Transverse colon (tissue), 4 donors: ENCODE results near the gene GDE1. TPM values are rescaled to one million over a fixed set of nuclear protein-coding genes. Genes with fewer than 3 reads are reported as not detected.

Source experiments
- DNase-seq: peaks from one replicate; pipeline ENCODE4 v3.0.0-alpha.2; 2019
- H3K27ac ChIP-seq, 4 donors: fragments of 200-600 bp; sonication (generic); 2 replicates each; pipeline ENCODE4 v1.5.1; 2016 to 2018; ENCODE audit warnings: inconsistent platforms in 4 of 4
- H3K27me3 ChIP-seq: fragments of 200-600 bp; sonication (generic); 2 replicates; pipeline ENCODE4 v1.5.1; 2017; ENCODE audit warnings: inconsistent platforms
- H3K36me3 ChIP-seq, 4 donors: fragments of 200-600 bp; sonication (generic); 2 replicates each; pipeline ENCODE4 v1.5.1; 2017 to 2019; ENCODE audit warnings: inconsistent platforms in 4 of 4
- H3K4me1 ChIP-seq, 4 donors: fragments of 200-600 bp; sonication (generic); 2 replicates each; pipeline ENCODE4 v1.5.1; 2017 to 2020; ENCODE audit warnings: inconsistent platforms in 4 of 4
- H3K4me3 ChIP-seq, 4 donors: fragments of 200-600 bp; sonication (generic); 1 replicate in 1 of 4; 2 replicates in 3 of 4; pipeline versions ENCODE4 v1.5.1 to v1.6.1; 2017 to 2019; ENCODE audit warnings: inconsistent platforms in 4 of 4
- H3K9me3 ChIP-seq, 2 donors: fragments of 200-600 bp; sonication (generic); 2 replicates each; pipeline ENCODE4 v1.5.1; 2017 to 2019; ENCODE audit warnings: inconsistent platforms in 2 of 2
- CTCF ChIP-seq, 5 experiments: fragments of 200-600 bp in 3 of 5; fragments of 450-650 bp in 2 of 5; sonication (generic) in 3 of 5; IDR thresholded peaks; 1 replicate in 2 of 5; 2 replicates in 3 of 5; pipeline ENCODE4 v1.5.1; 2016 to 2017; ENCODE audit warnings: antibody characterized with exemption in 5 of 5, inconsistent platforms in 3 of 5, mild to moderate bottlenecking in 2 of 5, moderate library complexity in 1 of 5
- EP300 ChIP-seq: sonication (generic); formaldehyde crosslinking; IDR thresholded peaks from one replicate; pipeline ENCODE4 v1.6.1; 2017; ENCODE audit warnings: antibody characterized with exemption, low read depth
- POLR2A ChIP-seq: fragments of 450-650 bp; IDR thresholded peaks from one replicate; pipeline ENCODE4 v1.6.1; 2016; ENCODE audit warnings: antibody characterized with exemption, mild to moderate bottlenecking, moderate library complexity
- POLR2AphosphoS5 ChIP-seq, 3 donors: sonication (generic); formaldehyde crosslinking; IDR thresholded peaks; one replicate each; pipeline ENCODE4 v1.6.1; 2016; ENCODE audit warnings: antibody characterized with exemption in 3 of 3
- WGBS, 2 donors: methylation state at CpG; one replicate each; pipeline ENCODE4 v1.1.5; 2018; ENCODE audit warnings: low coverage in 1 of 2; 5-methylcytosine and 5-hydroxymethylcytosine counted together
- in situ Hi-C, 4 donors: fragments of 200-750 bp; cut with MboI; loops; one replicate each; pipeline versions ENCODE4 v1.15.0 to v1.15.1; 2017; ENCODE audit warnings: low sequenced_read_pairs in 3 of 4, low pct_ligation_motif_present in 1 of 4, low pct_unique_long_range_greater_than_20kb in 1 of 4
- intact Hi-C: fragments of 100-400 bp; cut with DNase I; formaldehyde crosslinking; loops from one replicate; pipeline ENCODE4 v1.15.1; 2023; ENCODE audit warnings: low total_unique reads
- total RNA-seq, 4 donors: library from RNA; depleted of rRNA; stranded (reverse); fragments of >200 nt; gene quantifications; one replicate each; pipeline ENCODE4 v1.1.0, GENCODE V29; 2016

GDE1 gene
- total RNA-seq, 4 donors from 2014 or later = 47.5 to 120 (median 96.8) TPM

DNA sequence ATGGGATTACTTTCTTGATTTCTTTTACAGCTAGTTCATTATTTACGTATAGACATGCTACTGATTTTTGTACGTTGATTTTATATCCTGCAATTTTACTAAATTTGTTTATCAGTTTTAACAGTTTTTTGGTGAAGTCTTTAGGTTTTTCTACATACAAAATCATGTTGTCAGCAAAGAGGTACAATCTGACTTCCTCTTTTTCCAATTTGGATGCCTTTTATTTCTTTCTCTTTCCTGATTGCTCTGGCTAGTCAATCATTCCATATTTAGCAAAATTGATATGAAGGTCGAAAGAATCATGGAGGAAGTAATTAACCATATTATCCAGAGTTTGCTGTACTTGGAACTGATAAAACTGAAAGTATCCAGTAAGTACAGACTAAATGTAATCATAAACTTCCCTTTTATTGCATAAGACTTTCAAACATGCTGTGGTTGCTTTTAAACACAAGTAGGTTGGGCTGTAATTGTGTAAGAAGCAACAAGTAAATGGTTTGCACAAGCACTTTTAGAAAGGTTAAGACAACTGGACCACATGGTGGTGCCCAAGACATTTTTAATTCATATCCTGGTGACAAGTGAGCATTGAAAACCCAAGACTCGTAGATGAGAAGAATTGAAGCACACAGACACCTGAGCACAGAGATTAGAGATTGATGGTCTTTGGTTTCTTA is 8.4 kb downstream of the GDE1 start:
- Histone ChIP-seq H3K27ac (peak overlapping the region; percentile 69 to 81 (median 72)), H3K4me3 (no peak overlapping the region), H3K36me3 (peaks cover 0 to 14% (median 7%) of the 10 kb centered on the region in 4 donors), H3K27me3 (no peaks in the 10 kb centered on the region), H3K9me3 (no peaks in the 10 kb centered on the region), H3K4me1 (peaks cover 10 to 59% (median 25%) of the 10 kb centered on the region in 4 donors)
- 37 to 48% methylated on average over 4 of the region's 4 CpGs for WGBS, 2 donors
- intact Hi-C loops (no loop called here), in situ Hi-C loops (loop anchor here in 2 of 4 donors (25.0 kb wide), 1 partner anchor 426 kb away; no protein-coding TSS in a partner anchor)
- DNase-seq = no peak
- TF ChIP-seq EP300 (no peak), POLR2AphosphoS5 (IDR thresholded peaks at IDR 0.05) (peak in 1 of 3 donors; percentile 68), POLR2A (no peak), CTCF (IDR thresholded peaks at IDR 0.05) (no peak)

DNA sequence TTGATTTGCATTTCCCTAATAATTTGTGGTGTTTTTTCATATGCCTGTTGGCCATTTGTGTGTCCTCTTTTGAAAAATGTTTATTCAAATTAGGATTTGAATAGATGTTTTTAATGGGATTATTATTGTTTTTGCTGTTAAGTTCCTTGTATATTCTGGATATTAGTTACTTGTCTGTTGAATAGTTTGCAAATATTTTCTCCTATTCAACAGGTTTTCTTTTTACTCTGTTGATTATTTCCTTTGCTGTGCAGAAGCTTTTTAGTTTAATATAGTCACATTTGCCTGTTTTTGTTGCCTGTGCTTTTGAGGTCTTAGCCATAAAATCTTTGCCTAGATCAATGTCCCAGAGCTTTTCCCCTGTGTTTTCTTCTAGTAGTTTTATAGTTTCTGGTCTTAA is 9.6 kb downstream of the GDE1 start:
- no peaks in the 10 kb centered on the region for H3K27me3 ChIP-seq
- peak overlapping the region in 2 of 4 donors; percentile 76 to 81 for H3K27ac ChIP-seq
- DNase-seq = no peak
- H3K4me1 ChIP-seq = peaks cover 10 to 46% (median 19%) of the 10 kb centered on the region in 4 donors
- H3K36me3 ChIP-seq = peaks cover 0 to 15% (median 8%) of the 10 kb centered on the region in 4 donors
- no peak overlapping the region for H3K4me3 ChIP-seq
- intact Hi-C loops = no loop called here
- no peak for TF ChIP-seq EP300
- no peak for TF ChIP-seq CTCF (IDR thresholded peaks at IDR 0.05)
- no peak for TF ChIP-seq POLR2A
- TF ChIP-seq POLR2AphosphoS5 (IDR thresholded peaks at IDR 0.05) = no peak
- no peaks in the 10 kb centered on the region for H3K9me3 ChIP-seq
- in situ Hi-C loops = loop anchor here in 2 of 4 donors (25.0 kb wide), 1 partner anchor 425 kb away; no protein-coding TSS in a partner anchor

GRCh38 chr16:19507867-19508266 is 14.0 kb downstream of the GDE1 start:
- no peak for TF ChIP-seq POLR2A
- no peak for TF ChIP-seq CTCF (IDR thresholded peaks at IDR 0.05)
- TF ChIP-seq EP300 = no peak
- no peak for TF ChIP-seq POLR2AphosphoS5 (IDR thresholded peaks at IDR 0.05)
- no peaks in the 10 kb centered on the region for H3K27me3 ChIP-seq
- in situ Hi-C loops (loop anchor here in 3 of 4 donors (10.0 to 25.0 kb wide), 3 partner anchors 123 to 421 kb away; no protein-coding TSS in a partner anchor), intact Hi-C loops (no loop called here)
- DNase-seq = no peak
- H3K36me3 ChIP-seq = peaks cover 0 to 48% (median 17%) of the 10 kb centered on the region in 4 donors
- WGBS, 2 donors = 60 to 88% methylated on average over 1 to 2 of the region's 2 CpGs
- H3K27ac ChIP-seq = no peak overlapping the region
- peaks cover 0 to 8% (median 0%) of the 10 kb centered on the region in 4 donors for H3K4me1 ChIP-seq
- no peaks in the 10 kb centered on the region for H3K9me3 ChIP-seq
- no peak overlapping the region for H3K4me3 ChIP-seq

DNA sequence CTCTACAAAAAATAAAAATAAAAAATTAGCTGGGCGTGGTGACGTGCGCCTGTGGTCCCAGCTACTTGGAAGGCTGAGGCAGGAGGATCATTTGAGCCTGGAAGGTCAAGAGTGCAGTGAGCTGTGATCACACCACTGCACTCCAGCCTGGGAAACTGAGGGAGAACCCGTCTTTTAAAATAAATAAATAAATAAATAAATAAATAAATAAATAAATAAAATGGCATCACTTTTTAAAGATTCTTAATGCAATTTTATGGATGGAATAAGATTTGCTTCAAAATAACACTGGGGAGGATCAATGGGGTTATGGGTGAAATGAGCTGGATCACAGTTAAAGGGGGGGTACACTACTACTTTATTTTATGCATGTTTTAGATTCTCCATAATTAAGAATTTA is 14.9 kb downstream of the GDE1 start:
- Histone ChIP-seq H3K27me3 (no peaks in the 10 kb centered on the region), H3K36me3 (peaks cover 0 to 51% (median 18%) of the 10 kb centered on the region in 4 donors)
- intact Hi-C loops = no loop called here

More for the DNA sequence above, 14.9 kb downstream of the GDE1 start:
- Histone ChIP-seq H3K4me3 (no peak overlapping the region), H3K9me3 (no peaks in the 10 kb centered on the region), H3K27ac (no peak overlapping the region), H3K4me1 (peaks cover 0 to under 1% (median 0%) of the 10 kb centered on the region in 4 donors)
- in situ Hi-C loops = loop anchor here in 3 of 4 donors (10.0 to 25.0 kb wide), 3 partner anchors 122 to 420 kb away; no protein-coding TSS in a partner anchor
- DNase-seq = no peak
- TF ChIP-seq POLR2AphosphoS5 (IDR thresholded peaks at IDR 0.05) = no peak
- TF ChIP-seq EP300 = no peak
- no peak for TF ChIP-seq CTCF (IDR thresholded peaks at IDR 0.05)
- TF ChIP-seq POLR2A = no peak
- 94 to 98% methylated on average over 4 of the region's 4 CpGs for WGBS, 2 donors
